ENCODE results near the gene ZNF780B. TPM values are rescaled to one million over a fixed set of nuclear protein-coding genes. Genes with fewer than 3 reads are reported as not detected.

The ZNF780B gene
- polyA plus RNA-seq, 4 donors, result 1.1 to 22.6 (median 5.7) TPM

- FAIRE-seq, result no peak
Observed at GRCh38 chr19:40089462-40089861, 33.4 kb upstream of the ZNF780B start.

DNA sequence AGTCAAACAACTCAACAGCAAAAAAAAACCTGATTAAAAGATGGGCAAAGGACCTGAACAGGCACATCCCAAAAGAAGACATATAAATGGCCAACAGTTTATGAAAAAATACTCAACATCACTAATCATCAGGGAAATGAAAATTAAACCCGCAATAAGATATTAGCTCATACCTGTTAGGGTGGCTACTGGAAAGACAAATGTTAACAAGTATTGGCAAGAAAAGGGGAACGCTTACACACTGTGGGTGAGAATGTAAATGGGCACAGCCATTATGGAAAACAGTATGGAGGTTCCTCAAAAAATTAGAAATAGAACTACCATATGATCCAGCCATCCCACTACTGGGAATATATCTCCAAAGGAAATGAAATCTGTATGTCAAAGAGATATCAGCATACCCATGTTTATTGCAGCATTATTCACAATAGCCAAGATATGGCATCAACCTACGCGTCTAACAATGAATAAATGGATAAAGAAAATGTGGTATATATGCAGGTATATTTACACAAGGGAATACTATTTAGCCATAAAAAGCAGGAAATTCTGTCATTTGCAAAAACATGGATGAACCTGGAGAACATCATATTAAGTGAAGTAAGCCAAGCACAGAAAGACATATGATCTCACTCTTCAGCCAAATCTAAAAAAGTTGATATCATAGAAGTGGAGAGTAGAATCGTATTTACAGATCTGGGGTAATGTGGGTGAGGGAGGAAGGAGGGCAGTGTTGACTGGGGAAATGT, 32.4 kb upstream of the ZNF780B start:
- 88 to 98% (median 96%) methylated on average over 5 of the region's 5 CpGs for WGBS, 3 donors
- Histone ChIP-seq H3K36me3 (ENCODE audit: control insufficient read depth in 3 of 3, insufficient read depth in 2 of 3, low read depth in 1 of 3, low read length in 3 of 3) (peaks cover 0 to 11% (median 6%) of the 10 kb centered on the region in 3 donors), H3K4me3 (ENCODE audit: low read depth in 1 of 3, low read length in 3 of 3) (no peak overlapping the region), H3K9me3 (ENCODE audit: control insufficient read depth in 2 of 2, insufficient read depth in 1 of 2, low read depth in 1 of 2, low read length in 1 of 2) (no peaks in the 10 kb centered on the region), H3K27me3 (ENCODE audit: control insufficient read depth in 3 of 3, insufficient read depth in 3 of 3, low read length in 3 of 3) (no peaks in the 10 kb centered on the region), H3K4me1 (ENCODE audit: control insufficient read depth in 3 of 3, insufficient read depth in 2 of 3, low read depth in 1 of 3, low read length in 2 of 3) (no peaks in the 10 kb centered on the region), H3K27ac (ENCODE audit: low read depth in 1 of 3, low read length in 2 of 3) (no peak overlapping the region)
- DNase-seq (no peak), FAIRE-seq (no peak)

More at GRCh38 chr19:40089462-40089861, 33.4 kb upstream of the ZNF780B start:
- Histone ChIP-seq H3K27ac (ENCODE audit: low read depth in 1 of 3, low read length in 2 of 3) (no peak overlapping the region), H3K4me3 (ENCODE audit: low read depth in 1 of 3, low read length in 3 of 3) (peak overlapping the region in 2 of 3 donors; percentile 71 to 93), H3K27me3 (ENCODE audit: control insufficient read depth in 3 of 3, insufficient read depth in 3 of 3, low read length in 3 of 3) (no peaks in the 10 kb centered on the region), H3K36me3 (ENCODE audit: control insufficient read depth in 3 of 3, insufficient read depth in 2 of 3, low read depth in 1 of 3, low read length in 3 of 3) (peaks cover 0 to 7% (median 6%) of the 10 kb centered on the region in 3 donors), H3K9me3 (ENCODE audit: control insufficient read depth in 2 of 2, insufficient read depth in 1 of 2, low read depth in 1 of 2, low read length in 1 of 2) (no peaks in the 10 kb centered on the region), H3K4me1 (ENCODE audit: control insufficient read depth in 3 of 3, insufficient read depth in 2 of 3, low read depth in 1 of 3, low read length in 2 of 3) (no peaks in the 10 kb centered on the region)
- DNase-seq, result no peak
- 67 to 89% (median 87%) methylated on average over 4 of the region's 4 CpGs for WGBS, 3 donors

DNA sequence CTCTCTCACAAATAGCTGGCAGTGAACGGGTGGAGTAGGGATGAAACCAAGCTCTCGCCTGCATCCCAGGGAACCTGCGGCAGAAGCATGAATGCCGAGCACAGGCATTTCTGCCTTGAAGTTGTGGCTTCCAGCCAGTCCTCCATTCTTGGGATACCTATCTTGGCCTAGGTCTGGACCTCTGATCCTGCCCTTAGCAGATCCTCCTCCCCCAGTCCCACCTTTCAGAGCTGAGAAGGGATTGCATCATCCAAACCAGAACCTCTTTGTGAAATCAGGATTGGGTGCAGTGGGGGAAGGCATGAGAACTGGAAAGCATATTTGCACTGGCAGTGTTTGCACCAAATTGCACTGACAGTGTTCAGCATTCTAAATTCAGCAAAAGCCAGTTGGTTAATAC, 28.9 kb upstream of the ZNF780B start:
- H3K36me3 ChIP-seq (ENCODE audit: control insufficient read depth in 3 of 3, insufficient read depth in 2 of 3, low read depth in 1 of 3, low read length in 3 of 3), result peaks cover 4 to 22% (median 16%) of the 10 kb centered on the region in 3 donors
- DNase-seq, result no peak
- FAIRE-seq, result no peak
- peaks cover 0 to 4% of the 10 kb centered on the region in 2 donors for H3K9me3 ChIP-seq (ENCODE audit: control insufficient read depth in 2 of 2, insufficient read depth in 1 of 2, low read depth in 1 of 2, low read length in 1 of 2)
- no peak overlapping the region for H3K4me3 ChIP-seq (ENCODE audit: low read depth in 1 of 3, low read length in 3 of 3)
- H3K4me1 ChIP-seq (ENCODE audit: control insufficient read depth in 3 of 3, insufficient read depth in 2 of 3, low read depth in 1 of 3, low read length in 2 of 3), result no peaks in the 10 kb centered on the region
- H3K27ac ChIP-seq (ENCODE audit: low read depth in 1 of 3, low read length in 2 of 3), result no peak overlapping the region
- no peaks in the 10 kb centered on the region for H3K27me3 ChIP-seq (ENCODE audit: control insufficient read depth in 3 of 3, insufficient read depth in 3 of 3, low read length in 3 of 3)
- WGBS, 3 donors, result 93 to 96% (median 94%) methylated on average over 4 of the region's 4 CpGs

GRCh38 chr19:40081411-40081810, 25.4 kb upstream of the ZNF780B start:
- WGBS, 3 donors, result 91 to 96% (median 91%) methylated on average over 1 of the region's 1 CpG
- Histone ChIP-seq H3K9me3 (ENCODE audit: control insufficient read depth in 2 of 2, insufficient read depth in 1 of 2, low read depth in 1 of 2, low read length in 1 of 2) (peaks cover 0 to 17% of the 10 kb centered on the region in 2 donors), H3K4me1 (ENCODE audit: control insufficient read depth in 3 of 3, insufficient read depth in 2 of 3, low read depth in 1 of 3, low read length in 2 of 3) (no peaks in the 10 kb centered on the region), H3K27me3 (ENCODE audit: control insufficient read depth in 3 of 3, insufficient read depth in 3 of 3, low read length in 3 of 3) (no peaks in the 10 kb centered on the region), H3K27ac (ENCODE audit: low read depth in 1 of 3, low read length in 2 of 3) (no peak overlapping the region), H3K36me3 (ENCODE audit: control insufficient read depth in 3 of 3, insufficient read depth in 2 of 3, low read depth in 1 of 3, low read length in 3 of 3) (peaks cover 8 to 32% (median 24%) of the 10 kb centered on the region in 3 donors), H3K4me3 (ENCODE audit: low read depth in 1 of 3, low read length in 3 of 3) (no peak overlapping the region)
- DNase-seq (no peak), FAIRE-seq (no peak)

GRCh38 chr19:40080289-40080688, 24.3 kb upstream of the ZNF780B start:
- FAIRE-seq (no peak), DNase-seq (no peak)
- Histone ChIP-seq H3K4me3 (ENCODE audit: low read depth in 1 of 3, low read length in 3 of 3) (no peak overlapping the region), H3K4me1 (ENCODE audit: control insufficient read depth in 3 of 3, insufficient read depth in 2 of 3, low read depth in 1 of 3, low read length in 2 of 3) (no peaks in the 10 kb centered on the region), H3K27ac (ENCODE audit: low read depth in 1 of 3, low read length in 2 of 3) (no peak overlapping the region), H3K36me3 (ENCODE audit: control insufficient read depth in 3 of 3, insufficient read depth in 2 of 3, low read depth in 1 of 3, low read length in 3 of 3) (peaks cover 11 to 33% (median 32%) of the 10 kb centered on the region in 3 donors), H3K27me3 (ENCODE audit: control insufficient read depth in 3 of 3, insufficient read depth in 3 of 3, low read length in 3 of 3) (no peaks in the 10 kb centered on the region), H3K9me3 (ENCODE audit: control insufficient read depth in 2 of 2, insufficient read depth in 1 of 2, low read depth in 1 of 2, low read length in 1 of 2) (peaks cover 0 to 20% of the 10 kb centered on the region in 2 donors)
- WGBS, 3 donors, result 90 to 98% (median 97%) methylated on average over 1 of the region's 1 CpG

GRCh38 chr19:40078377-40078776, 22.3 kb upstream of the ZNF780B start:
- Histone ChIP-seq H3K36me3 (ENCODE audit: control insufficient read depth in 3 of 3, insufficient read depth in 2 of 3, low read depth in 1 of 3, low read length in 3 of 3) (peaks cover 16 to 34% (median 24%) of the 10 kb centered on the region in 3 donors), H3K4me1 (ENCODE audit: control insufficient read depth in 3 of 3, insufficient read depth in 2 of 3, low read depth in 1 of 3, low read length in 2 of 3) (no peaks in the 10 kb centered on the region), H3K27ac (ENCODE audit: low read depth in 1 of 3, low read length in 2 of 3) (no peak overlapping the region), H3K27me3 (ENCODE audit: control insufficient read depth in 3 of 3, insufficient read depth in 3 of 3, low read length in 3 of 3) (no peaks in the 10 kb centered on the region), H3K9me3 (ENCODE audit: control insufficient read depth in 2 of 2, insufficient read depth in 1 of 2, low read depth in 1 of 2, low read length in 1 of 2) (peaks cover 0 to 26% of the 10 kb centered on the region in 2 donors), H3K4me3 (ENCODE audit: low read depth in 1 of 3, low read length in 3 of 3) (no peak overlapping the region)
- 94 to 100% (median 95%) methylated on average over 1 of the region's 1 CpG for WGBS, 3 donors
- FAIRE-seq, result no peak
- DNase-seq, result no peak

DNA sequence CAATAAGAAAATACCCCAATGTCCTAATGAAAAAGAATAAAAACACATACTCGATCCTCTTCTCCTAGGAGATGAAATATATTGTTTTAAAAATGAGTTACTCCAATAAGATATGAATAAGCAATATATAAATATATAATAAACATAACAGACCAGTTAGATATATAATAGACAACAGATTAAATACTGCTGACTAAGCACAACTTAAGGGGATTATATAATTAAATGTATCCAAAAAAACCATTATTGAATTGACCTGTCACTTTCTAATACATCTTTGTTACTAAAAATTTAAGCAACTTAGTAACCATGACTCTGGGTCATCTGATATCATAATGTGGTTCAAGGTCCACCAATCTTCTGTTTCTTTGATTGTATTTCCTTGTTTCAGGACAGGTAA, 14.0 kb upstream of the ZNF780B start:
- Histone ChIP-seq H3K36me3 (ENCODE audit: control insufficient read depth in 3 of 3, insufficient read depth in 2 of 3, low read depth in 1 of 3, low read length in 3 of 3) (peaks cover 0 to 5% (median 3%) of the 10 kb centered on the region in 3 donors), H3K4me1 (ENCODE audit: control insufficient read depth in 3 of 3, insufficient read depth in 2 of 3, low read depth in 1 of 3, low read length in 2 of 3) (no peaks in the 10 kb centered on the region), H3K27ac (ENCODE audit: low read depth in 1 of 3, low read length in 2 of 3) (no peak overlapping the region), H3K4me3 (ENCODE audit: low read depth in 1 of 3, low read length in 3 of 3) (no peak overlapping the region), H3K27me3 (ENCODE audit: control insufficient read depth in 3 of 3, insufficient read depth in 3 of 3, low read length in 3 of 3) (no peaks in the 10 kb centered on the region), H3K9me3 (ENCODE audit: control insufficient read depth in 2 of 2, insufficient read depth in 1 of 2, low read depth in 1 of 2, low read length in 1 of 2) (peaks cover 0 to 24% of the 10 kb centered on the region in 2 donors)
- 90 to 100% (median 95%) methylated on average over 1 of the region's 1 CpG for WGBS, 3 donors
- peak in 1 of 2 donors; percentile 11 for DNase-seq
- FAIRE-seq, result peak; percentile 26

- no peak overlapping the region for H3K27ac ChIP-seq (ENCODE audit: low read depth in 1 of 3, low read length in 2 of 3)
- H3K4me1 ChIP-seq (ENCODE audit: control insufficient read depth in 3 of 3, insufficient read depth in 2 of 3, low read depth in 1 of 3, low read length in 2 of 3), result no peaks in the 10 kb centered on the region
- no peaks in the 10 kb centered on the region for H3K36me3 ChIP-seq (ENCODE audit: control insufficient read depth in 3 of 3, insufficient read depth in 2 of 3, low read depth in 1 of 3, low read length in 3 of 3)
- no peak overlapping the region for H3K4me3 ChIP-seq (ENCODE audit: low read depth in 1 of 3, low read length in 3 of 3)
- FAIRE-seq, result no peak
- DNase-seq, result no peak
- WGBS, 3 donors, result 93 to 97% (median 96%) methylated on average over 1 of the region's 1 CpG
- H3K9me3 ChIP-seq (ENCODE audit: control insufficient read depth in 2 of 2, insufficient read depth in 1 of 2, low read depth in 1 of 2, low read length in 1 of 2), result peaks cover 0 to 10% of the 10 kb centered on the region in 2 donors
- H3K27me3 ChIP-seq (ENCODE audit: control insufficient read depth in 3 of 3, insufficient read depth in 3 of 3, low read length in 3 of 3), result no peaks in the 10 kb centered on the region
Observed at GRCh38 chr19:40059624-40060023, 3.6 kb upstream of the ZNF780B start.

All from small intestine (tissue), 7 donors.